Measurements from ENCODE around the gene SFTPB.

SFTPB gene

GRCh38 chr2:85695691-85696668 lies 28.0 kb upstream of the SFTPB start:
- H3K4me3 ChIP-seq (ENCODE audit: low read length): no peak overlapping the region
- no peak for TF ChIP-seq ZNF274 (IDR thresholded peaks at IDR 0.05; ENCODE audit: low read depth, low read length)

- no peak overlapping the region for H3K4me3 ChIP-seq (ENCODE audit: low read length)
- no peak for TF ChIP-seq ZNF274 (IDR thresholded peaks at IDR 0.05; ENCODE audit: low read depth, low read length)
Measured at GRCh38 chr2:85695121-85695520, 27.1 kb upstream of the SFTPB start.

GRCh38 chr2:85694052-85695025 lies 26.3 kb upstream of the SFTPB start, which contains the start of gene GNLY:
Gene GNLY, plus strand, starts transcription at chr2:85694358. Its CDS starts 61 bp downstream, at chr2:85694419.
- no peak for TF ChIP-seq ZNF274 (IDR thresholded peaks at IDR 0.05; ENCODE audit: low read depth, low read length)
- H3K4me3 ChIP-seq (ENCODE audit: low read length): no peak within 1 kb of the TSS

GRCh38 chr2:85692039-85692645 lies 24.1 kb upstream of the SFTPB start:
- TF ChIP-seq ZNF274 (IDR thresholded peaks at IDR 0.05; ENCODE audit: low read depth, low read length): no peak
- H3K4me3 ChIP-seq (ENCODE audit: low read length): no peak overlapping the region

- no peak for TF ChIP-seq ZNF274 (IDR thresholded peaks at IDR 0.05; ENCODE audit: low read depth, low read length)
- H3K4me3 ChIP-seq (ENCODE audit: low read length): no peak overlapping the region
Measured at GRCh38 chr2:85690932-85691331, 22.9 kb upstream of the SFTPB start.

GRCh38 chr2:85684806-85685205 lies 16.8 kb upstream of the SFTPB start:
- TF ChIP-seq ZNF274 (IDR thresholded peaks at IDR 0.05; ENCODE audit: low read depth, low read length): no peak
- H3K4me3 ChIP-seq (ENCODE audit: low read length): no peak overlapping the region

- TF ChIP-seq ZNF274 (IDR thresholded peaks at IDR 0.05; ENCODE audit: low read depth, low read length): no peak
- H3K4me3 ChIP-seq (ENCODE audit: low read length): no peak overlapping the region
Measured at GRCh38 chr2:85684380-85684779, 16.4 kb upstream of the SFTPB start.

GRCh38 chr2:85682378-85682777 lies 14.4 kb upstream of the SFTPB start:
- no peak for TF ChIP-seq ZNF274 (IDR thresholded peaks at IDR 0.05; ENCODE audit: low read depth, low read length)
- no peak overlapping the region for H3K4me3 ChIP-seq (ENCODE audit: low read length)

GRCh38 chr2:85681776-85682175 lies 13.8 kb upstream of the SFTPB start:
- H3K4me3 ChIP-seq (ENCODE audit: low read length): no peak overlapping the region
- TF ChIP-seq ZNF274 (IDR thresholded peaks at IDR 0.05; ENCODE audit: low read depth, low read length): no peak

- no peak overlapping the region for H3K4me3 ChIP-seq (ENCODE audit: low read length)
- no peak for TF ChIP-seq ZNF274 (IDR thresholded peaks at IDR 0.05; ENCODE audit: low read depth, low read length)
Measured at GRCh38 chr2:85681372-85681763, 13.4 kb upstream of the SFTPB start.

- no peak for TF ChIP-seq ZNF274 (IDR thresholded peaks at IDR 0.05; ENCODE audit: low read depth, low read length)
- no peak overlapping the region for H3K4me3 ChIP-seq (ENCODE audit: low read length)
Measured at GRCh38 chr2:85680707-85681371, 12.8 kb upstream of the SFTPB start.

- TF ChIP-seq ZNF274 (IDR thresholded peaks at IDR 0.05; ENCODE audit: low read depth, low read length): no peak
- no peak overlapping the region for H3K4me3 ChIP-seq (ENCODE audit: low read length)
Measured at GRCh38 chr2:85678794-85679672, 11.0 kb upstream of the SFTPB start.

- TF ChIP-seq ZNF274 (IDR thresholded peaks at IDR 0.05; ENCODE audit: low read depth, low read length): no peak
- H3K4me3 ChIP-seq (ENCODE audit: low read length): no peak overlapping the region
Measured at GRCh38 chr2:85678377-85678776, 10.4 kb upstream of the SFTPB start.

Measured in GM08714 (cell line).